ENCODE data around the gene BAD.

BAD gene

DNA sequence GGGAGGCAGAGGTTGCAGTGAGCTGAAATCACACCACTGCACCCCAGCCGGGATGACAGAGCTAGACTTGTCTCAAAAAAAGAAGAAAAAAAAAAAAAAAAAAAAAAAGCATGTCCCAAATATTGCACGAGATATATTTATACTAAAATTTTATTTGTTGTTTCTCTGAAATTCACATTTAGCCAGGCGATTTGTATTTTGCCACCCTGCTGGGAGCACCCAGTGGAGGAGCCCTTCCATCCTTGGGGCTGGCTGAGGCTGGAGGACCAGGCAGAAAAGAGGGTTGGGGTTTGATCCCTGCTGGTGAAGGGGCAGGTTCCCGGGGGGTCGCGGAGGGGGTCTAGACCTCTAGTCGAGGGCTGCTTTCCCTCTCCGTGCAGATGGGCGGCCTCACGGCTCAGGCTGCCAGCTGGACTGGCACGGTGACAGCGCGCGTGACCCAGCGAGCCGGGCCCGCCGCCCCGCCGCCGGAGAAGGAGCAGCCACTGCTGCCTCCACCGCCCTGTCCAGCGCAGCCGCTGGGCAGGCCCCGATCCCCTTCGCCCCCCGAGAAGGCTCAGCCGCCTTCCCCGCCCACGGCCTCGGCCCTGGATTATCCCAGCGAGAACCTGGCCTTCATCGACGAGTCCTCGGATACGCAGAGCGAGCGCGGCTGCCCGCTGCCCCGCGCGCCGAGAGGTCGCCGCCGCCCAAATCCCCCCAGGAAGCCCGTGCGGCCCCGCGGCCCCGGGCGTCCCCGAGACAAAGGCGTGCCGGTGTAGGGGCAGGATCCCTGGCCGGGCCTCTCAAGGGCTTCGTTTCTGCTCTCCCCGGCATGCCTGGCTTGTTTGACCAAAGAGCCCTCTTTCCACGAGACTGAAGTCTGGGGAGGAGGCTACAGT, 14.7 kb upstream of the BAD start:
- no peak for DNase-seq
- in situ Hi-C loops (cut with MboI; ENCODE audit: low pct_unique_long_range_greater_than_20kb, low sequenced_read_pairs), result no loop called here

DNA sequence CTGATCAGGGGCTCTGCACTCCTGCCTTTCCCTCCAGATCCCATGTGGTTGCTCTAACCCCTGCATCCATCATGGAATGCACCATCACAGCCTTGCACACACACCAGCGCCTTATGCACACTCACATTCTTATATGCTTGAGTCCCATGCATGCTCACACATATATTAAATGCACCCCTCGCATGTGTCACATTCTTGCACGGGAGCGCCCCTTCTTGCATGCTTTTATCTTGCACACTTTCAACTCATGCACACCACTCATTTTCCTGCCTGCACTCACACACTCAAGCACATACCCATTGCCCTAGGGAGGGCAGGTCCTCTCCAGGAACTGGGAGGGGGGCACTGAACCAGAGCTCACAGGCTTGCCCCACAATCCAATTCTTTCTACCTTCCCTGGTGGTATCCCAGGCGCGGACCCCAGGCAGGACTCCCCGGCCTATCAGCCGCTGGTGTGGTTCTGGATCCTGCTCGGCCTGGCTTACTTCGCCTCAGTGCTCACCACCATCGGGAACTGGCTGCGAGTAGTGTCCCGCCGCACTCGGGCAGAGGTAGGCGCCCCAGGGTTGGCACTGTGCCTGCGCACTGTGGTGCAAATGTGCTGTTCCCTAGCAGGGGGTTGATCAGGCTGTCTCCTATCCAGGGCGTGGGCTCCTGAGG, 13.4 kb upstream of the BAD start:
- in situ Hi-C loops (cut with MboI; ENCODE audit: low pct_unique_long_range_greater_than_20kb, low sequenced_read_pairs), result no loop called here
- no peak for DNase-seq

DNA sequence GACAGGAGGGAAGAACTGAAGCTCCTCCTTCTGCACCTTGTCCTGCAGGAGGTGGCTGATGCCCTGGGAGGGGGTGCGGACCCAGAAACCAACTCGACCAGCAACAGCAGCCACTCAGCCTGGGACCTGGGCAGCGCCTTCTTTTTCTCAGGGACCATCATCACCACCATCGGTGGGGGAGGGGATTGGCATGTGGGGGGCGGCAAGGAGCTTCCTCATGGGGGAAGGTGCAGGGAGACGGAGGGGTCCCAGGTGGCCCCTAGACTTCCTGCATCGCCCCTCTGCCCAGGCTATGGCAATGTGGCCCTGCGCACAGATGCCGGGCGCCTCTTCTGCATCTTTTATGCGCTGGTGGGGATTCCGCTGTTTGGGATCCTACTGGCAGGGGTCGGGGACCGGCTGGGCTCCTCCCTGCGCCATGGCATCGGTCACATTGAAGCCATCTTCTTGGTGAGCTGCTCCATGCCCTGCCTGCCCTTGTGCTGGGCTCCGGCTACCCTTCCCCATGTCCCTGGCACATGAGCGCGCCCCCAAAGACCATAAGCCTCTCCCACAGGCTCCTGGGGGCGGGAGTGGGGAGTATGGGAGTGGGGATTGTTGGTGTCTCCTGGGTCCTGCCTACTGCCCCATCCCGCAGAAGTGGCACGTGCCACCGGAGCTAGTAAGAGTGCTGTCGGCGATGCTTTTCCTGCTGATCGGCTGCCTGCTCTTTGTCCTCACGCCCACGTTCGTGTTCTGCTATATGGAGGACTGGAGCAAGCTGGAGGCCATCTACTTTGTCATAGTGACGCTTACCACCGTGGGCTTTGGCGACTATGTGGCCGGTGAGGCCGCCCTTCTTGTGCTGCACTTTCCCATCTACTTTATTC, 12.6 kb upstream of the BAD start:
- no peak for DNase-seq
- in situ Hi-C loops (cut with MboI; ENCODE audit: low pct_unique_long_range_greater_than_20kb, low sequenced_read_pairs), result no loop called here

DNA sequence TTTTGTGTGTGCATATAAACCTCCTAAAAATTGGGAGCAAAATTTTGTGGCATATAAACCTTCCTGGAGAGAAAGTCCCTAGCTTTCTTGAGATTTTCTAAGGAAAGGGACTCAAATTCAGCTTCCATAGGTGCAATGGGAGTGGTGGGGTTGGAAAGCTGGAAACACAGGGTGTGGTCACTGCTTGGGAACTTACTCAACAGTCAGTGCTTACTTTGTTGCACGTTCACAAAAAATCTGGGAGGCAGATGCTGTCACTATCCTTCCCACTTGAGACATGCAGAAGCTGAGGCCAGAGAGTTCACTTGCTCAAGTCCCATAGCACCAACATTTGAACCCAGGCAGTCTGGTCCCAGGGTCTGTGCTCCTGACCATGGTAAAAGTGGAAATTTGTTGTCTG, 11.8 kb upstream of the BAD start:
- in situ Hi-C loops (cut with MboI; ENCODE audit: low pct_unique_long_range_greater_than_20kb, low sequenced_read_pairs), result no loop called here
- DNase-seq, result no peak

DNA sequence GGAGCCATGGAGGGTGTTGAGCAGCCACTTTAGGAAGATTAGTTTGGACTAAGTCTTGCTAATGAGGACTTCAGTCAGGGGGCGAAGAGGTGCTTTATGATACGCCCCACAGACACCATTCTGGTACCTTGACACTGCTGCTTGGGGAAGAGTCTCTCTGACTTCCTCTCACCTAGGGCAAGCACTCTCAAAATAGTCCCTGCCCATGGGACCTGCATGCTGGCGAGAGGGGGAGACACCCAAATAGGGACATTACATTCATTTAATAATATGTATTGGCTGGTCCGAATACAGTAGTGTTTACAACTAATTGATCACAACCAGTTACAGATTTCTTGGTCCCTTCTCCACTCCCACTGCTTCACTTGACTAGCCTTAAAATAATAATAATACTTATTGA, 11.3 kb upstream of the BAD start:
- in situ Hi-C loops (cut with MboI; ENCODE audit: low pct_unique_long_range_greater_than_20kb, low sequenced_read_pairs), result no loop called here

DNA sequence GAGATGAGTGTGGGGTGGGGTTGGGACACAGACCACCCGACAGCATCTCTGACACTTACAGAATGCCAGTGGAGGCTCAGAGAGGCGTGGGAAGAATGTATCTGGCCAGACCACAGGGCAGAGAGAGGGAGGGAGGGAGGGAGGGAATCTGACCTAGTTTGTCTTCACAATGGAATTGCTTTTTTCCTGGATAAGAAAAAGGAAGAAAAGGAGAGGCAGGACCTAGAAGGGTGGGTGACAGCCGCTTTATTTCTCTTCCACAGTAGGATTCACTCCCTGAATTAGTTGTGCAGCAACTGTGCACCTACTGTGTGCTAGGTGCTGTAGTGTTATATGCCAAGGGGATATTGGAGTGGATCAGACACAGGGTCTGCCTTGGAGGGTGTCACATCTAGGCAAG, 10.3 kb upstream of the BAD start:
- DNase-seq, result no peak
- in situ Hi-C loops (cut with MboI; ENCODE audit: low pct_unique_long_range_greater_than_20kb, low sequenced_read_pairs), result no loop called here

More for the DNA sequence above, 11.3 kb upstream of the BAD start:
- no peak for DNase-seq

DNA sequence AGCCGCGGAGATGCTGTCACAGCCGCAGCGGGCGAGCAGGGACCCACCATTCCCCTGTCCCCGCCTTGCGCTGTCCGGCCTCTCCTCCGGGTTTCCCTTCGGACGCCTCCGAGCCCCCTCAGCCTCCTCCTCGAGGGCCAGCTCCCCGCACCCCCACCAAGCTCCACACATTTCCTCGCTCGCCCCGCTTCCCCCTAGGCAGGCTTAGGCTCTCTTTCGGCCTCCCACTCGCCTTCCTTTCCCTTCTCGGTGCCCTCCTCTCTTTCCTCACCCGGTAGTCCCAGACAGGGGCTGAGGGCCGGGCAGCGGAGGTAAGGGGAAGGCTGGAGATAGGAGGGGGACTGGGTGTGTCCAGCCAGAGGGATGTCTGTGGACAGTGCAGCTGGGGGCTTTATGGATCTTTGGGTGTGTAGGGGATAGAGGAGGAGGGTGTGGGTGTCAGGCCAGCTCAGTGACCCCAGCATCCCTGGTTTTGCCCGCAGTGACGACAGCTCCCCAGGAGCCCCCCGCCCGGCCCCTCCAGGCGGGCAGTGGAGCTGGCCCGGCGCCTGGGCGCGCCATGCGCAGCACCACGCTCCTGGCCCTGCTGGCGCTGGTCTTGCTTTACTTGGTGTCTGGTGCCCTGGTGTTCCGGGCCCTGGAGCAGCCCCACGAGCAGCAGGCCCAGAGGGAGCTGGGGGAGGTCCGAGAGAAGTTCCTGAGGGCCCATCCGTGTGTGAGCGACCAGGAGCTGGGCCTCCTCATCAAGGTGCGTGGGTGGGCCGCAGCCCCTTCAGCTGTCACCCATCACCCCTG, 8.2 kb upstream of the BAD start:
- in situ Hi-C loops (cut with MboI; ENCODE audit: low pct_unique_long_range_greater_than_20kb, low sequenced_read_pairs), result no loop called here
- DNase-seq, result no peak

DNA sequence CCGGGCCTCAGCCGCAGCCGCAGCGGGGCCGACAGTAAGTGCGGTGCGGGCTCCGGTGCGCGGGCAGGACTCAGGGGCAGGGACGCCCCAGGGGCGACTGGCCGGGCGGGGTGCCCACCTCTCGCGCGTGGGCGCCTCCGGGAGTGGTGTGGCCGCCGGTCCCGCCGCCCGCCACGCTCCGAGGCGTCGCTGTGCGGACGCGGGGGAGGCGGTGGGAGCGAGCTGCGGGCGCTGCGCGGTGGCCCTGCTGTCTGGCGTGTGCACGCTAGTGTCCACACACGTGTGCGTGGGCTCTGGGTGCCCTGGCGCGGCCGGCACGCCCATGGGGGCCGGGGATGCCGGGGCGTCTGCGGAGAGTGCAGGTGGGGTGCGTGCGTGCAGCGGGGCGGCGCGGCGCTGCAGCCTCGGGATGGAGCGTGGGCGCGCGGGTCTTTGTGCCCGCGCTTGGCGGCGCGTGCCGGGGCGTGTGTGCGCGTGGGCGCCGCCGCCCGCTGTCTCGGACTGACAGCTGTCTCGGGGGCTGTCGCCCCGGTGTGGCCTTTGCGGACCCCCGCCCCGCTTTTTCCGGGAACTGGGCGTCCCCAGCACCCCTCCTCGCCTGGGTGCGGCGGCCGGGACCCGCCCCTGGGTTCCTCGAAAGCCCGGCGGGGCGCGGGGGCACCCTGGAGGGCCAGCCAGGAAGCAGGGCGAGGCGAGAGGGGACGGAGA, 7.4 kb upstream of the BAD start:
- no peak for DNase-seq
- in situ Hi-C loops (cut with MboI; ENCODE audit: low pct_unique_long_range_greater_than_20kb, low sequenced_read_pairs), result no loop called here

DNA sequence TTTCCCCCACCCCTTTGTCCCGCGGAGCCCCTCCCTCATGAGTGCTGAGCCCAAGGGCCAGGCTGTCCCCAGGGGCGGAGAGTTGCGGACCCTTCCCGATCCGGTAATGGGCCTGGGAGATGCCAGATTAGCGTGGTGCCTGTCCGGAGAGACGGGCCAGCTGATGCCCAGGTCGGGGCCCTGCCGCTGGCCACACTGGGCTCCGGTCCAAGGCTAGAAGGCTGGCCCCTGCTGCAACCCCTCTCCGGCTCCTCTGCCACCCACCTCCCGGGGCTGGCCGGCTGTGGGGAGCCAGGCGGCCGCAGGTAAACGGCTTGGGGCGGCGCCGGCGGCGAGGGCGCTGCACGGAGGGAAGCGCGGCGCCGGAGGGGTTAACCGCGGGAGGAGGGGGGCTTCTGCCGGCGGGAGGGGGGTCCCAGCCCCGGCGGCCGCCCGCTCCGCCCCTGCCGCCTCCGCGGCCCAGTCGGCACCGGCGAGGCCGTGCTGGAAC, 6.8 kb upstream of the BAD start, which contains the start of gene KCNK4:
KCNK4 (plus strand) TSS at position 41 of the 490 bp plus-strand sequence. CDS start 1,717 bp downstream, outside the sequence.
- in situ Hi-C loops (cut with MboI; ENCODE audit: low pct_unique_long_range_greater_than_20kb, low sequenced_read_pairs), result no loop called here
- no peak for DNase-seq

DNA sequence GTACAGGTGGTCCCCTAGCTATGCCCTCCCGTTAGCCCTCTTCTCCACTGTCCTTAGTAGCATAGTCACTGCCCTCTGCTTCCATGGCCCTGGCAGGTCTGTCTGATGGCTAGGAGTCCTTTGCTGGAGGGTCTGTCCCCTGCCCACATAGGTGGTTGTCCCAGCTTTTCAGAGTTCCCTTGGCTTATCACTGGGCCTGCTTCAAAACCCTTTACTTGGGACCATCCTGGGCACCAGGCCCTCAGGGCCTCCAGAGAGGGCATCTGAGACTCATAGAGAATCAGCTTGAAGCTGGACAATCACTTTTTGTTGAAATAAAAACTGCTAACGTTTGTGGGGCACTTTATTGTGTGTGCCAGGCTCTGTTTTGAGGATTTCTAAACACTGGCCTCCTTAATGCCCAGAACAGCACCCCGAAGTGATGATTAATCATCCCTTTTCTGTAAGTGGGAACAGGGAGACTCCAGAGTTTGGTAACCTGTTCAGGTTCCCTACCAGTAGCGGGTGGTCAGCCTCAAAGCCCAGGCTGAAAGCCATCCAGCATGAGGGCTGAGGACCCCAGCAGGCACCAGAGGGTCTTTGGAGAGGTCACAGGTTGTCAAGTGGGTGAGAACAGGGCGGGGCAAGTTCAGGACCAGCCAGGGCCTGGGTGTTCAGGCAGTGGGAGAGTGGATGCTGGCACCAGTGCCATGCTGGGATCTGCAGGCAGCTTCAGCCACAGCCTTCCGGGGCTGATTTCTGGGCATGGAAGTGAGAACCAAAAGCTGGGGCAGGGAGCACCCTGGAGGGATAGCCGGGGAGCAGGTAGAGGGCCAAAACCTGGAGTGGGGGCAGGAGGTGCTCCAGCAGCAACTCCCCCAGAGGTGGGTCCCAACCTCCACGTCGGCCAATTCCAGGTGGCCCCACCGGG, 6.1 kb upstream of the BAD start:
- in situ Hi-C loops (cut with MboI; ENCODE audit: low pct_unique_long_range_greater_than_20kb, low sequenced_read_pairs), result no loop called here
- DNase-seq, result no peak

DNA sequence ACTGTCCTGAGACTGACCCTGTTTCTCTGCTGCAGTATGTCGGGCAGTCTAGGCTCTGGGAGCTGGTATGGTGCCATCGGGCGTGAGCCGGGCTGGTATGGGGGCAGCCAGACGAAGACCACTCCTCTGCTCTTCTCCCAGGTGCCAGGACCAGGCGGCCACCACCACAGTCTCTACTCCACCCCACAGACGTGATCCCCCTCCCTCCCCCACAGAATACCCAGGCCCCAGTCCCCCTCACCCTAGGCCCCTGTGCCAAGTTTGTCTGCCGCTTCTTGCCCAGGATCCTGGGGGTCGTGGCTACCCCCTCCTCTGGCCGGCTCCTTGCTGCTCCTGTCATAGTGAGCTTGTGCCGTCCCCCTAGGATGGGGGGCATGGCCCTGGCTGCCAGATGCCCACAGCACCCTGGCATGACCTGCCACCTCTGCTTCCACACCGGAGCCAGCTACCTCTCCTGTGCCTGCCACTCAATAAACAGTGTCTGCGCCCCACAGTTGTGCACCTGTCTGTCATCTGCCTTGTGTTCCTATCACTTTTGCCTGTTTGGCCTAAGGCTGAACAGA, 4.6 kb upstream of the BAD start:
- in situ Hi-C loops (cut with MboI; ENCODE audit: low pct_unique_long_range_greater_than_20kb, low sequenced_read_pairs), result no loop called here
- DNase-seq, result no peak

DNA sequence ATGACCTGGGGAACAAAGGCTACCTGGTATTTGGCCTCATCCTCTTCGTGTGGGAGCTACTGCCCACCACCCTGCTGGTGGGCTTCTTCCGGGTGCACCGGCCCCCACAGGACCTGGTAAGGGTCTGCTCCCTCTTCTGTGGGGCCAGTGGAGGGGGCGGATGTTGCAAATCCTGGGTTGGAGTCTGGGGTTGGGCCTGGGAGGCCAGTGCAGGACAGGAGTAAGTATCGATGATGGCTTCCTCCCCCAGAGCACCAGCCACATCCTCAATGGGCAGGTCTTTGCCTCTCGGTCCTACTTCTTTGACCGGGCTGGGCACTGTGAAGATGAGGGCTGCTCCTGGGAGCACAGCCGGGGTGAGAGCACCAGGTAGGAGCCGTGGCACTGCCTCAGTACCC, 3.9 kb upstream of the BAD start:
- DNase-seq, result no peak
- in situ Hi-C loops (cut with MboI; ENCODE audit: low pct_unique_long_range_greater_than_20kb, low sequenced_read_pairs), result no loop called here

DNA sequence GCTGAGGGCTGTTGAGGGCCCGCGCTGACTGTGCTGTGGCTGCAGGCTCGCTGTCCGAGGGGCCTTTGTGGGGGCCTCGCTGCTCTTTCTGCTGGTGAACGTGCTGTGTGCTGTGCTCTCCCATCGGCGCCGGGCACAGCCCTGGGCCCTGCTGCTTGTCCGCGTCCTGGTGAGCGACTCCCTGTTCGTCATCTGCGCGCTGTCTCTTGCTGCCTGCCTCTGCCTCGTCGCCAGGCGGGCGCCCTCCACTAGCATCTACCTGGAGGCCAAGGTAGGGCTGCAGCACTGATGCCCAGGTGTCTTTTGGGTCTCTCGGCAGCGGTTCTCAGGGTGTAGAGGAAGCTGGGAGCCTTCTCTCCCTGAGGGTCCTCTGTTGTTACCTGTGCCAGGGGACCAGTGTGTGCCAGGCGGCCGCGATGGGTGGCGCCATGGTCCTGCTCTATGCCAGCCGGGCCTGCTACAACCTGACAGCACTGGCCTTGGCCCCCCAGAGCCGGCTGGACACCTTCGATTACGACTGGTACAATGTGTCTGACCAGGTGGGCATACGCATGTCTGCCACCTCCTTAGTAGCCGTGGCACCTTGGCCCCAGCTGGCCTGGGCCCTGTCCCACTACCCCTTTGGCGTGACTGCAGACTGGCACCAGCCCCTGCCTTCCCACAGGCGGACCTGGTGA, 3.3 kb upstream of the BAD start:
- no peak for DNase-seq
- in situ Hi-C loops (cut with MboI; ENCODE audit: low pct_unique_long_range_greater_than_20kb, low sequenced_read_pairs), result no loop called here

DNA sequence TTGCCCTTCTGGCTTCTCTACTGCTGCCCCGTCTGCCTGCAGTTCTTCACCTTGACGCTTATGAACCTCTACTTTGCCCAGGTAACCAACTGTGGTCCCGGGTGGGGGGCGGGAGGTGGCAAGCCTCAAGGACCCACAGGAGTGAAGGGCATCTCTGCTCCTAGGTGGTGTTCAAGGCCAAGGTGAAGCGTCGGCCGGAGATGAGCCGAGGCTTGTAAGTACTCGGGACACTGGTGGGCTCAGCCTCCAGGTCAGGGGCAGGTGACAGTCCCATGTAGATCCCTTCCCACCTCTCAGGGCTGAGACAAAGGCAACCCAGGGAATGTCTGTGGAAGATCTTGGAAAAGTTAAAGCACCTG, 2.3 kb upstream of the BAD start:
- in situ Hi-C loops (cut with MboI; ENCODE audit: low pct_unique_long_range_greater_than_20kb, low sequenced_read_pairs), result no loop called here

DNA sequence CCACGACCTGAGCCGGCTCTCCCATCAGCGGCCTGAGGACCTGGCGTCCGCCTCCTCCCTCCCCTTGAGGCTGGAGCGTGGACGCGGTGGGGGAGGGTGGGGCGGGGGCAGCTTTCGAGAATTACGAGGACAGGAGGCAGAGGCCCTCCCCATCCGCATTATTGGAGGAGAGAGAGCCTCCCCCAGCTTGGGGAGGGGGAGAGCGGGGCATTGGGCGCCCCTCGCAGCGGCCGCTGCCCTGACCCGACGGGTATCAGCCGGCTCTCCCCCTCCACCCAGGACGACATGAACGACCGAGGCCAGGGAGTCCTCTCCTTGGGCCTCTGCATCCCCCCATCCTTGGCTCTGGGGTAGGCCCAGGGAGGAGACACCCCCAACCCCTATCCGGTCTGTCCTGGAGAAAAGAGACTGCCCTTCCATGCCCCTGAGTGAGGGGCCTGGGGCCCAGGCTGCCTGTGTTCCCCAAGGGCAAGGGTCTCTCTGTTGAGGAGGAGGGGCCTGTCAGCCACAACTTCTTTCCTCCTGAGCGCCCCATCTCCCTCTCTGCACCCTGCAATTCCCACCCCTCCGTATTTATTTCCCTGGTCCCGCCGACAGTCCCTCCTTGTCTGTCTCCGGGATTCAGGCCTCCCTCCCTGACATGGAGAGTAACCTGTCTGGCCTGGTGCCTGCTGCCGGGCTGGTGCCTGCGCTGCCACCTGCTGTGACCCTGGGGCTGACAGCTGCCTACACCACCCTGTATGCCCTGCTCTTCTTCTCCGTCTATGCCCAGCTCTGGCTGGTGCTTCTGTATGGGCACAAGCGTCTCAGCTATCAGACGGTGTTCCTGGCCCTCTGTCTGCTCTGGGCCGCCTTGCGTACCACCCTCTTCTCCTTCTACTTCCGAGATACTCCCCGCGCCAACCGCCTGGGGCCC, 1.7 kb upstream of the BAD start:
- DNase-seq, result no peak
- in situ Hi-C loops (cut with MboI; ENCODE audit: low pct_unique_long_range_greater_than_20kb, low sequenced_read_pairs), result no loop called here

More for the DNA sequence above, 2.3 kb upstream of the BAD start:
- DNase-seq, result no peak
